ENCODE measurements around the gene CHCHD1.
"Not testable (repeated sequence)": the region's sequence is repeated elsewhere in the genome, so short reads cannot be mapped to it uniquely, and the experiment has no call there.

Gene CHCHD1
- long read RNA-seq, donor 1, transcript CHCHD1-202 (2 exons, 1,202 nt): minor isoform, 5 of 185 reads
- long read RNA-seq, donor 1, transcript CHCHD1-201 (3 exons, 835 nt): major isoform, 90 of 185 reads
- long read RNA-seq, donor 1, partial matches to known transcripts: 84 of 185 reads
- long read RNA-seq, donor 1, other reads (novel, unspliced or antisense): 6 of 185 reads
- long read RNA-seq, donor 2, transcript CHCHD1-201 (3 exons, 835 nt): major isoform, 61 of 90 reads
- long read RNA-seq, donor 2, partial matches to known transcripts: 27 of 90 reads
- long read RNA-seq, donor 2, other reads (novel, unspliced or antisense): 0 of 90 reads
- long read RNA-seq, donor 3, transcript CHCHD1-201 (3 exons, 835 nt): major isoform, 28 of 51 reads
- long read RNA-seq, donor 3, partial matches to known transcripts: 23 of 51 reads
- long read RNA-seq, donor 3, other reads (novel, unspliced or antisense): 0 of 51 reads
- long read RNA-seq, donor 4, transcript CHCHD1-201 (3 exons, 835 nt): major isoform, 38 of 95 reads
- long read RNA-seq, donor 4, partial matches to known transcripts: 53 of 95 reads
- long read RNA-seq, donor 4, other reads (novel, unspliced or antisense): 0 of 95 reads
- long read RNA-seq, donor 5, transcript CHCHD1-201 (3 exons, 835 nt): major isoform, 53 of 111 reads
- long read RNA-seq, donor 5, partial matches to known transcripts: 56 of 111 reads
- long read RNA-seq, donor 5, other reads (novel, unspliced or antisense): 0 of 111 reads
- long read RNA-seq, donor 6, transcript CHCHD1-201 (3 exons, 835 nt): major isoform, 44 of 82 reads
- long read RNA-seq, donor 6, partial matches to known transcripts: 36 of 82 reads
- long read RNA-seq, donor 6, other reads (novel, unspliced or antisense): 0 of 82 reads
- long read RNA-seq, donor 7, transcript CHCHD1-201 (3 exons, 835 nt): major isoform, 78 of 147 reads
- long read RNA-seq, donor 7, partial matches to known transcripts: 66 of 147 reads
- long read RNA-seq, donor 7, other reads (novel, unspliced or antisense): 0 of 147 reads
- long read RNA-seq, donor 8, transcript CHCHD1-201 (3 exons, 835 nt): major isoform, 60 of 104 reads
- long read RNA-seq, donor 8, partial matches to known transcripts: 43 of 104 reads
- long read RNA-seq, donor 8, other reads (novel, unspliced or antisense): 0 of 104 reads

DNA sequence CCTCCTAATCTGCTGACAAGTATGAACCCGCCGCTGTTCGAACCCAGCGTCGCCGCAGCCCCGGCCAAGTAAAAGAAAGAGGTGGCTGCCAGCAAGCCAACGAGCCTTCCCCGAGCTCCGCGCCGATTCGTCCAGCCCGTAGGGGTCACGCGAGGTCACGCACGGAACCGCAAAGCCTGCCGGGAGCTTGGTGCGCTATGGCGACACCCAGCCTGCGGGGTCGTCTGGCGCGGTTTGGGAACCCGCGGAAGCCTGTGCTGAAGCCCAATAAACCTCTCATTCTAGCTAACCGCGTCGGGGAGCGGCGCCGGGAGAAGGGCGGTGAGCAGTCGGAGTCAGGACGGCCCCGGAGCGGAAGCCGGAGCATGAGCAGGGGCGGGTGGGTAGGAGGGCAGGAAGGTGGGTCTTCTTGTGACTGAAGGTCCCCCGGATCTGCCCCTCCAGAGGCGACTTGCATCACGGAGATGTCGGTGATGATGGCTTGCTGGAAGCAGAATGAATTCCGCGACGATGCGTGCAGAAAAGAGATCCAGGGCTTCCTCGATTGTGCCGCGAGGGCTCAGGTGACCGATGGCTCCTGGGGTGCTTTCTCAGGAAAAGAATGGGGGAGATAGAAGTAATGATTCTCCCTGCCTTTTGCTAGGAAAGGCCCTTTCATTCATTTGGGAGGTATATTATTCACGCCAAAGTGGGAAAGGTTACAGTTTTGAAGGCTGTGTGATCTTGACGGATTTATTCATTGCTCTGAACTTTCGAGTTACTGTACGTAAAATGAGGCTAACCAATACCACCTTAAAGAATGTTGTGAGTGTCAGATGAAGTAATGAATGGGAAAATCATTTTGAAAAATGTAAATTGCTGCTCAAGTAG lies at the start of gene CHCHD1:
CHCHD1 (plus strand) TSS at position 170 of the 870 bp plus-strand sequence; CDS start at position 198, 28 bp downstream.
- peak; percentile 90 for DNase-seq

DNA sequence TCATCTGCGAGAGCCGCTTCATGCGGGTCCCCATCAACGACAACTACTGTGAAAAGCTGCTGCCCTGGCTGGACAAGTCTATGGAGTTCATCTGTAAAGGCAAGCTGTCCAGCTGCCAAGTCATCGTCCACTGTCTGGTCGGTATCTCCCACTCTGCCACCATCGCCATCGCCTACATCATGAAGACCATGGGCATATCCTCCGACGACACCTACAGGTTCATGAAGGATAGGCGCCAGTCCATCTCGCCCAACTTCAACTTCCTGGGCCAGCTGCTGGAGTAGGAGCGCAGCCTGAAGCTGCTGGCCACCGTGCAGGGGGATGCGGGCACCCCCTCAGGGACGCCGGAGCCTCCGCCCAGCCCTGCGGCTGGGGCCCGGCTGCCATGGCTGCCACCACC lies 49.4 kb upstream of the CHCHD1 start:
- no peak for DNase-seq

DNA sequence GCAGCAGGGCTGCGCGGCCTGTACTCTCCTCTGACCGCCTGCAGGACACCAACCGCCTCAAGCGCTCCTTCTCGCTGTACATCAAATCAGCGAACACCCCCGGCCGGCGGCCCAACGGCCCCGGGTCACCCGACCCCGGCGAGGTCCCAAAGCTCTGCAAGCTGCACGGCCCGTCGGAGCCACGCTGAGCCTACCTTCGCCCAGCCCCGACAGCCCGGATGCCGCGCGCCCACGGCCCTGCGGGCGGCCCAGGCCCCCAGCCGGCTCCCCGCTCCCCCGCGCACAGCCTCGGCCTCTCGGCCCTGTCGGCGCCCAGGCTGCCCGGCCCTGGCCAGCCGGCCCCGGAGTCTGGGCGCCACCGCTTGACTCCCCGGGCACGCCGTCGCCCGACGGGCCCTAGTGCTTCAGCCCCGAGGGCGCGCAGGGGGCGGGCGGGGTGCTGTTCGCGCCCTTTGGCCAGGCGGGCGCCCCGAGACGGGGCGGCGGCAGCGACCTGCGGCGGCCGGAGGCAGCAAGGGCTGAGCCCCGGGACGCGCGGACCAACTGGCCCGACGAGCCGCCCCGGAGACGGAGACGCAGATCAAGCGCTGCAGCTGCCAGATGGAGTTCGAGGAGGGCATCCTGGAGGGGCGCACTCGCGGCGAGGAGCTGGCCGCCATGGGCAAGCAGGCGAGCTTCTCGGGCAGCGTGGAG lies 48.8 kb upstream of the CHCHD1 start:
- DNase-seq: no peak

DNA sequence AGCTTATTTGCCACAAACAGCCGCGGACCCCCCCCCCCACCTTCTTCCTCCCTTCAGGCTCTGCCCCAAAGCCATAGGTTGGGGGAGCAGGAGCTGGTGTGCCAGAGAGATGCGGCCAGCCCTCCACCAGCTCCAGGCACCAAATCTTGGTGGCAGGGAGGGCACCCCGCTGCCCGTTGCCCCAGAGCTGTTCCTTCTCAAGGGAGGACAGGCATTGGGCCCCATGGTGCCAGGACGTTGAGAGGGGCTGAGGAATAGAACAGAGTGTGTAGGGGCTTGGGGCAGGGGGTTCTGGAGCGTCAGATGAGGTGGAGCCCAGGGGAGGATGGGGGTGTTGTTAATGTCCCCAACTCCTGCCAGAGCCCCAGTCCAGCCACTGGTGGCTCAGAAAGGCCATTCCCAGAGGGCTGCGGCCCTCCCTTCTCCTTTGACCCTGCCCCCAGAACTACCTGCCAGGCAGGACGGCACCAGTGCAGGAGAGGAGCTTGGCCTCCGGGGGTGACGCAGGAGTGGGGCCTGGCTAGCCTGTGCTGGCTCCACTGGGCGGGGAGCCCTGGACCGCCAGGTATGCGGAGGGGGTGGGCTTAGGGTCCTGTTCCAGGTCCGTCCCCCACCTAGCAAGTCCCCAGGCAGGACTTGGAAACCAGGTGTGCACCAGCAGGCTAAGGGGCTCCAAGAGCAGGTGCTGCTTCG lies 47.7 kb upstream of the CHCHD1 start:
- no peak for DNase-seq

DNA sequence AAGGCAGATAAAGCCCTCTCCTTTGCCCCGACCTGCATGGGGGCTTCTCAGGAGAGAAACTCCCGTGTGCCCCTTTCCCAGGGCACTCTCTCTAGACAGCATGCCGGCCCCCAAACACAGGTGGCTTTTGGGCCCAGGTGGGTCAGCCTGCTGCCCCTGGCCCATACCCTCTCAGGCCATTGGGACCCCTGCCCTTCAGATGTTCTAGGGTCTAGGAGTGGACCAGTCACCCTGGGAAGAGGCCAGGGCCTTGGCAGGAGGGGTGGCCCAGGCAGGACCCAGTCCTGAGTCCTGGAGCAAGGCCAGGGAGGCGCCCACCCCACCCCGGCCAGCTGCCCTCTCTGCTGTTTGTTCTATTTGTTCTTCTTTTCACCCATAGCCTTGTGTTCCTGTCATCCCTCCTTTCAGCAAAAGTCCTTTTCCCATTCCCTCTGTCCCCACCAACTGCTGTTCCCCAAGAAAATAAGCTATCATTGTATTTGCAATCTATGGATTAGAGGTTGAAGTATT lies 47.0 kb upstream of the CHCHD1 start:
- DNase-seq: no peak

DNA sequence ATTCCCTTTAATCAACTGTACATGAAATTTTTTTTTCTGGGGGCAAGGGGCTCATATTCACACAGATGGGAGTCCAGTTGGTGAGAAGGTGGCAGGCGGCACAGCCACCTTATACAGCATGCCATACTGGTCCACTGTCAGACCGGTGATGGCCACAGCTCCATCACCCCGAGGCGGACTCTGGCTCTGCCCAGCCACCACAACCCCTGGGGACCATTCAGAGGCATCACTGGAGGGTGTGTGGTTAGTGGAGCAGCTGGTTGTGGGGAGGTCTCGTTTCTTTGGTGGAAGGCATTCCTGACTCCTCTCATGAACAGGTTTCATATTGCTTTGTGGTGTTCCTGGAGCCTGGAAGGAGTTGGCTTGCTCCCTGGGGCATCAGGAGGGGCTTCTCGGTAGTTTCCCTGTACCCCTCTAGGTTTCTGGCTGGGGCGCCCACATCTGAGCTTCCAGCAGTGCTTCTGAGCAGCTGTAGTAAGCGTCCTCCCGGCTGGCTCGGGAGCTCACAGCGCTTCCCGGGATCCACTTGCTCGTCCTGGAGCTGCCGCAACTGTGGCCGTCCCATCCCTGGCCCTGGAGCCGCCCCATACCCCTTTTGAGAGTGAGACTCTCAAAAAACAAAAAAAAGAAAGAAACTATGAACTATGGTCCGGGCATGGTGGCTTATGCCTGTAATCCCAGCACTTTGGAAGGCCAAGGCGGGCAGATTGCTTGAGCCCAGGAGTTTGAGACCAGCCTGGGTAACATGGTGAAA lies 41.2 kb upstream of the CHCHD1 start:
- DNase-seq: not testable (repeated sequence)

DNA sequence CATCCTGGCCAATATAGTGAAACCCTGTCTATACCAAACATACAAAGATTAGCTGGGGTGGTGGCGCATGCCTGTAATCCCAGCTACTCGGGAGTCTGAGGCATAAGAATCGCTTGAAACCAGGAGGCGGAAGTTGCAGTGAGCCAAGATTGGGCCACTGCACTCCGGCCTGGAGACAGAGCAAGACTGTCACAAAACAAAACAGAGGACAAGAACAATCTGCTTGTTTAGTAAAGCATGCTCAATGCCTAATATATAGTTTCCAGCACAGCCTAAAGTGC lies 39.5 kb upstream of the CHCHD1 start:
- DNase-seq: no peak

DNA sequence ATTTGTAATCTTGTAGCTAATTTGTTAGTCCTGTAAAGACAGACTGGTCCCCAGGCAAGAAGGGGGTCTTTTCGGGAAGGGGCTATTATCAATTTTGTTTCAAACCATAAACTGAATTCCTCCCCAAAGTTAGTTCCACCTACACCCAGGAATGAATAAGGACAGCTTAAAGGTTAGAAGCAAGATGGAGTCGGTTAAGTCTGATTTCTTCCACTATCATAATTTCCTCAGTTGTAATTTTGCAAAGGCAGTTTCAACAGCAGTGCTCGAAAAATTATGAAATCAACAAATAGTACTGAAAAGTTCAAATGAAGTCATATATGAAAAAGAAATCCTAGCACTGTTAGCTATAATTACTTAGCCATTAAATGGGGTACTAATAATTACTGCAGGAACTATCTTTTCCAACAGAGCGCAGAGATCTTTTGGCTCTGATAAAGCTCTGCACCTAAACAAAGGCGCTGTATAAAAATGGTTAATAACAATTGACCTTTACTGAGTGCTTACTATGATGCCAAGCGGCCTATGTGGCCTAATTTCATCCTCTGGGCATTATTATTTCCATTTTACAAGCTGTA lies 38.4 kb upstream of the CHCHD1 start:
- no peak for DNase-seq

DNA sequence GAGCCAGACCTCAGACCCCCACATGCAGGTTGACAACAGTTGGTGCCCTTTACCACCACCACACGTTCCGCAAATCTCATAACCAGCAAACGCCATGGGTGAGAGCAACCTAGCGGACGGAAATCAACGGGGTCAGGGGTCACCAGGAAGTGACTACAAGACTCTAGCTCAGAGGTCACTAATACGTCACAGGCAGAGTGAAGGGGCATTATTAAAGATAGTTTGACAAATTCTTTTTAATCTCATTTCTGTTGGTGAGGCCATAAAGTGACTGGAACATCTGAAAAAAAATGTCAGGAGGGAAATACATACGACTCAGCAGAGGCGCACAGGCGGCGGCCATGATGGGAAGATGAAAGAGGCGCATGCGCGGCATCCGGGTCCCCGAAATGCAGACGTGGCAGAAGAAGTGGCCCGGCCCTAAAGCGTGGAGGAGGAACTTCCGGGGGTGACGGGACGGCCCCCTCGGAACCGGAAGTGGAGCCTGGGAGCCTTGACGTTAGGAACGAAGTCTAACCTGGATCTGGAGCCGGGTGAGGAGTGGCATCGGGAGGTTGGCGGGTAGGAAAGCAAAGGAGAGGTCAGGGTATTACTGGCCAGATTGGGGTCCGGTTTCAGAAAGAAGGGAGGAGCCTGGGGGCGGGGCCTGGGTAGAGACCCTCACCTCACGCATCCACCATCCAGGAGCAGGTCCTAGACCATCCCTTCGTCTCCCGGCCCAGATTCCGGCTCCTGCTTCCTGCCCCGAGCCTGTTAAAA lies 37.8 kb upstream of the CHCHD1 start, which contains the start of gene SEC24C:
SEC24C (plus strand) TSS at position 468 of the 759 bp plus-strand sequence. CDS start 2,461 bp downstream, outside the sequence.
- DNase-seq: peak; percentile 97

DNA sequence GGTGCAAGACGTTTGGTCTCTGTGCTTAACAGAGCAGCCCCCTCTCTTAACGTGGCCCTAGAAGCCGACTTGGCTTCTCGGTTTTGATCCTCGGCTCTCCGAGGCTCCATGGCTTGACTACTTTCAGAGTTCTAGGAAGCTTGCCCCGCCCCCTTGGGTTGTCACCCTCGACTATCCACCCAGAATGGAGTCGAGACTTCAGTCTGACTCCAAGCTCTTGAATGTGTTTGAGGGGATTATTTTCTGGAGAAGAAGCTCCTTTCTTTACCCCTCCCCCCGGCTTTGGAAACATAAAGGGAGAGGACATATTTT lies 37.2 kb upstream of the CHCHD1 start:
- DNase-seq: no peak

DNA sequence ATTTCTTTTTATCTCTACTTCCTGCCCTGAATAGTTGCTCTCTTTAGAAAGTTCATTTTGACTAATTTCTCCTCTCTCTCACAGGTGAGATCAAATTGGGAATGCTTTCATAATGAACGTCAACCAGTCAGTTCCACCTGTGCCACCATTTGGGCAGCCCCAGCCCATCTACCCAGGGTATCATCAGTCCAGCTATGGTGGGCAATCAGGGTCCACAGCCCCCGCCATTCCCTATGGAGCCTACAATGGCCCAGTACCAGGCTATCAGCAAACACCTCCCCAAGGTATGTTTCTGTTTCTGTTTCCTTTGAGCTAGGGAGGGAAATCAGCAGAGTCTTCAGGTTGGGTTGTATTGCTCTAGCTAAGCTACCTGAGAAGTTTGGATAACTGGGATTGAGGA lies 35.1 kb upstream of the CHCHD1 start:
- DNase-seq: no peak

DNA sequence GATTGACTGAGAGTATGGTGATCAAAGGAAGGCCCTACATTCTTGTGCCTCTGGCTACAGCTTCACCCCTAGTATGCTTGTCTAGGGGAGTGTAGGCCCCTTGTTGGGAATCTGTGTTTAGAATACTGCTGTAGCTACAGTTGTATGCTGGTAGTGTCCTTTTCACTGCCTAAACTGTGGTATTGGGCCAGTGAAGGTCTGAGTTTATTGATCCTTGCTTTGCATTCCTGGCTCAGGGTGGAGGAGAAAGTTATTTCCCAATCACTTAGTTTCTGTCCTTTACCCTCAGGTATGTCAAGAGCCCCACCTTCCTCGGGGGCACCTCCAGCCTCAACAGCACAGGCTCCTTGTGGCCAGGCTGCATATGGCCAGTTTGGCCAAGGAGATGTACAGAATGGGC lies 31.0 kb upstream of the CHCHD1 start:
- no peak for DNase-seq

DNA sequence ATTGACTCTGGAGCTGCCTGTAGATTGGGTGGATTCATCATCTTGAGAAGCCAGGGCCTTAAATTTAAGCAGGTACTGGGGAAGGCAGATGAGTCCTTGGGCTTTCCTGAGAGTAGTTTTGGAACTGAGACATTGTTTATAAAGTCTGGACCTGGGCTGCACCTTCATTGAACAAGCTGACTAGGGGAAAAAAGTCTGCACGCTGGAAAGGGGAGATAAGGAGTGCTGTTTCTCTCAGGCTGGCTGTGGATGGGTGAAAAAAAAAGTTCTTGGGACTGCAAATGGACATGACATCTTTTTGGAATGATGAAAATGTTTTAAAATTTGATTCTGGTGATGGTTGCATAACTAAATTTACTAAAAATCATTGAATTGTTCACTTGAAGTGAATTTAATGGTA lies 25.7 kb upstream of the CHCHD1 start:
- DNase-seq: no peak

DNA sequence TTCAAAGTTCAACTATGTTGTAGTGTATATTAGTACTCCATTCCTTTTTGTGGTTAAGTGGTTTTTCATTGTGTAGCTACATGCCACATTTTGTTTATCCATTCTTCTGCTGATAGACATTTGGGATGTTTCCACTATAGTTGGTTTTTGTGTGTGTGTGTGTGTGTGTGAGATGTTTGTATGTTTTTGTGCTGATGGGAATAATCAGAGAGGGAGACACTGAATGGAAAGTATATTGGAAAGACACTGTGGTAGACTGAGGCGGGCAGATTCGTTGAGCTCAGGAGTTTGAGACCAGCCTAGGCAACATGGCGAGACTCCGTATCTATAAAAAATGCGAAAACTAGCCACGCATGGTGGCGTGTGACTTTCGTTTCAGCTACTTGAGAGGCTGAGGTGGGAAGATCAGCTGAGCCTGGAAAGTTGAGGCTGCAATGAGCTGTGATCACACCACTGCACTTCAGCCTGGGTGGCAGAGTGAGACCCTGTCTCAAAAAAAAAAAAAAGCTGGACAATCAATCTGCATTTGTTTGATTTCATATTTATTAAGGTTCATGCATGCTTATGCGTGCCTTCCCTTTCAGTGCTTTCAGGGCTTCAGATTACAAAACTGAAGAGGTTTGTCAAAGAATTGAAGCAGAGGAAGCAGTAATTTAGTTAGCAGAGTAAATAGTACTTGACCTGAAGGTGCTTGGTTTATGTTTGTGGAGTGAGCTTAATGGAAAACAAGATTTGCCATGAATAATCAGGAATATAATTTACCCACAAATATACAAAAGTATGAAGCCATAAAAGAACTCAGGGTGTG lies 22.9 kb upstream of the CHCHD1 start:
- no peak for DNase-seq

DNA sequence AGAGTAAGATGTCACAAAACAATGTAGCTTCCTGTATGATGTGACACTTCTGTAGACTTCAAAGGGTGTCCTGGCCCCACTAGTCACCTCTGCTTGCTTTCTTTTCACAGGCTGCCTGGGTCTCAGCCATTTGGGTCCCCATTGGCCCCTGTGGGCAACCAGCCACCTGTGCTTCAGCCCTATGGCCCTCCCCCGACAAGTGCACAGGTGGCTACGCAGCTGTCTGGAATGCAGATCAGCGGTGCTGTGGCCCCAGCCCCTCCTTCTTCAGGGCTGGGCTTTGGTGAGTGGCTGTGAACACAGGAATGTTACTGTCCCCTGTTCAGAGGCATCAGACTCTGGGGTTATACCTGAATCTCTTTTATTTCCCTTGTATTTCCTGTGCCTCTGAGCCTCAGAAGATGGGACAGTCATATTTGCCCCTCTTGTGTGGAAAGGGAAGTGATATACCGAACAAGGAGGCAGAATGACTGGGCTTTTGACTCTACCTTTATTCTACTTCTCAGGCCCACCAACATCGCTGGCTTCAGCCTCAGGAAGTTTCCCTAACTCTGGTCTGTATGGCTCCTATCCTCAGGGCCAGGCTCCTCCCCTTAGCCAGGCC lies 22.2 kb upstream of the CHCHD1 start:
- no peak for DNase-seq

DNA sequence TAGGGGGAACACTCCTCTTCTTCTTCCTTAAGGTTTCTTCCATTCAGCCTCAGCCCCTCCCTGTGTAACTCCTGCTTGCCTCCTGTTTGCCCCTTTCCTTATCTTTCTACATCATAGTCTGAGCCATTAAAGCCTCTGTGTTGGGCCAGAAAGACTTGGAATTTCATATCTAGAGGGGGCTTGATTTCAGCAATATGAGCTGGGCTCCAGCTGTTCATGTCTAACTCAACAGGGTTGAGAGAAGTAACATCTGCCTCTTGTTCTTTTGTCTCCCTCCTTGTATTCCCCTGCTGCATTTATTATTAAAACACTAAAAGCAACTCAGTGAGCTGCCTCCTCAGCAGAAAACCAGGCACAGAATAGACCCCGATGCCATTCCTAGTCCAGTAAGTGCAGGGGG lies 20.1 kb upstream of the CHCHD1 start:
- DNase-seq: no peak

DNA sequence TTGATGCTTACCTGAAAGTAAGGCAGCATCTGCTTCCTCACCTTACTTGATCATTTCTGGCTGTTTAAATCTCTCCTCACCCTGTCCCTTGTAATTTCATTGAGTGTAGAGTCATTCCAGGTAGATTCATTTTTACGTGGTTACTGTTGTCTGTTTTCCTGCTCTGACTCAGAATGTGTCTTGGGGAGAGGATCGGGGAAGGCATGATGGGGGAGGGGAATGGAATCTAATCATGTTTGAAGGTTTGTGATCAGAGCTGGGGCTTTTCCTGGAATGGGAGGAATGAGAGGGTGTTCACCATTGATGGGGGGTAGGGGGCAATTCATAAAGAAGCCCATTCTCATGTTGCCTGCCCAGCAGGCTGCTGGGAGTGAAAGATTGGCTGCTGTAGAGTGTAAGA lies 18.9 kb upstream of the CHCHD1 start:
- no peak for DNase-seq

Data from right kidney (tissue), 9 donors.